Naive B cell (primary cell): ENCODE measurements around the gene HBEGF. TPM values are rescaled to one million over a fixed set of nuclear protein-coding genes. Genes with fewer than 3 reads are reported as not detected.

Source experiments
- ATAC-seq, 2 donors: fragments of 150-1000 bp; cut with Tn5 transposase; 2 replicates each; pipeline ENCODE4 v1.10.0; 2021; ENCODE audit warnings: low read depth in 2 of 2, mild to moderate bottlenecking in 2 of 2, moderate library complexity in 2 of 2
- DNase-seq: peaks from one replicate; pipeline ENCODE4 v3.0.0; 2022
- H3K27ac Mint-ChIP-seq, 6 donors: one replicate each; pipeline ENCODE4 v1.8.0; 2020 to 2022; ENCODE audit warnings: mild to moderate bottlenecking in 6 of 6, mixed read lengths in 6 of 6, moderate library complexity in 5 of 6, inconsistent platforms in 2 of 6
- H3K27me3 Mint-ChIP-seq, 3 donors: one replicate each; pipeline ENCODE4 v1.8.0; 2021 to 2022; ENCODE audit warnings: mixed read lengths in 3 of 3, mild to moderate bottlenecking in 1 of 3
- H3K36me3 Mint-ChIP-seq, 2 donors: one replicate each; pipeline ENCODE4 v1.8.0; 2020 to 2022; ENCODE audit warnings: mixed read lengths in 2 of 2, inconsistent platforms in 1 of 2, mild to moderate bottlenecking in 1 of 2
- H3K4me1 Mint-ChIP-seq, 3 donors: one replicate each; pipeline ENCODE4 v1.8.0; 2020 to 2022; ENCODE audit warnings: mixed read lengths in 3 of 3, inconsistent platforms in 1 of 3, mild to moderate bottlenecking in 1 of 3, moderate library complexity in 1 of 3
- H3K4me3 Mint-ChIP-seq, 8 donors: one replicate each; pipeline ENCODE4 v1.8.0; 2020 to 2022; ENCODE audit warnings: mild to moderate bottlenecking in 8 of 8, mixed read lengths in 8 of 8, moderate library complexity in 8 of 8, inconsistent platforms in 2 of 8
- H3K9me3 Mint-ChIP-seq, 7 donors: one replicate each; pipeline ENCODE4 v1.8.0; 2020 to 2022; ENCODE audit warnings: mixed read lengths in 7 of 7, mild to moderate bottlenecking in 5 of 7, inconsistent platforms in 2 of 7, moderate library complexity in 1 of 7
- polyA plus RNA-seq, 6 donors: library from polyadenylated mRNA; unstranded; fragments of 300-500 nt; fragmentation: Illumina TruSeq; gene quantifications; one replicate each; pipeline ENCODE4 v1.2.3, GENCODE V29; 2021; ENCODE audit warnings: low read depth in 6 of 6

Gene HBEGF
- polyA plus RNA-seq, 6 donors from 2014 or later, result 0.19 TPM; not detected in 5

- ATAC-seq, result no peak
- H3K4me1 Mint-ChIP-seq, result peaks cover 36 to 42% (median 39%) of the 10 kb centered on the region in 3 donors
- H3K27ac Mint-ChIP-seq, result peak overlapping the region in 2 of 6 donors; percentile 15 to 62
Observed at GRCh38 chr5:140340605-140341121, 5.7 kb downstream of the HBEGF start.

GRCh38 chr5:140339636-140340035 lies 6.8 kb downstream of the HBEGF start:
- no peak for ATAC-seq
- no peaks in the 10 kb centered on the region for H3K27me3 Mint-ChIP-seq
- no peak overlapping the region for H3K4me3 Mint-ChIP-seq
- H3K4me1 Mint-ChIP-seq, result peaks cover 35 to 36% (median 36%) of the 10 kb centered on the region in 3 donors
- H3K27ac Mint-ChIP-seq, result no peak overlapping the region
- no peak for DNase-seq
- H3K36me3 Mint-ChIP-seq, result no peaks in the 10 kb centered on the region
- H3K9me3 Mint-ChIP-seq, result peaks cover 0 to 2% (median 0%) of the 10 kb centered on the region in 7 donors

More at GRCh38 chr5:140340605-140341121, 5.7 kb downstream of the HBEGF start:
- no peak for DNase-seq
- Mint-ChIP-seq H3K9me3 (peaks cover 0 to 2% (median 0%) of the 10 kb centered on the region in 7 donors), H3K4me3 (no peak overlapping the region), H3K36me3 (no peaks in the 10 kb centered on the region), H3K27me3 (no peaks in the 10 kb centered on the region)

GRCh38 chr5:140338908-140339307 lies 7.5 kb downstream of the HBEGF start:
- H3K36me3 Mint-ChIP-seq, result no peaks in the 10 kb centered on the region
- peaks cover 29 to 33% (median 30%) of the 10 kb centered on the region in 3 donors for H3K4me1 Mint-ChIP-seq
- DNase-seq (no peak), ATAC-seq (no peak)
- peaks cover 0 to 2% (median 0%) of the 10 kb centered on the region in 7 donors for H3K9me3 Mint-ChIP-seq
- peak overlapping the region in 1 of 6 donors; percentile 44 for H3K27ac Mint-ChIP-seq
- H3K4me3 Mint-ChIP-seq, result no peak overlapping the region
- no peaks in the 10 kb centered on the region for H3K27me3 Mint-ChIP-seq

- DNase-seq (no peak), ATAC-seq (no peak)
- Mint-ChIP-seq H3K36me3 (no peaks in the 10 kb centered on the region), H3K4me3 (no peak overlapping the region), H3K27me3 (no peaks in the 10 kb centered on the region), H3K9me3 (peaks cover 0 to 2% (median 0%) of the 10 kb centered on the region in 7 donors), H3K4me1 (peaks cover 25 to 28% (median 26%) of the 10 kb centered on the region in 3 donors), H3K27ac (peak overlapping the region in 1 of 6 donors; percentile 21)
Observed at GRCh38 chr5:140338336-140338735, 8.1 kb downstream of the HBEGF start.

GRCh38 chr5:140337880-140338279 lies 8.5 kb downstream of the HBEGF start:
- H3K4me3 Mint-ChIP-seq, result no peak overlapping the region
- no peak for ATAC-seq
- DNase-seq, result no peak
- peaks cover 0 to 2% (median 0%) of the 10 kb centered on the region in 7 donors for H3K9me3 Mint-ChIP-seq
- no peaks in the 10 kb centered on the region for H3K27me3 Mint-ChIP-seq
- peaks cover 21 to 23% (median 21%) of the 10 kb centered on the region in 3 donors for H3K4me1 Mint-ChIP-seq
- no peaks in the 10 kb centered on the region for H3K36me3 Mint-ChIP-seq
- no peak overlapping the region for H3K27ac Mint-ChIP-seq

- no peak for DNase-seq
- ATAC-seq, result no peak
- Mint-ChIP-seq H3K9me3 (no peaks in the 10 kb centered on the region), H3K27me3 (no peaks in the 10 kb centered on the region), H3K4me1 (peaks cover 8 to 10% (median 9%) of the 10 kb centered on the region in 3 donors), H3K4me3 (no peak overlapping the region), H3K36me3 (no peaks in the 10 kb centered on the region), H3K27ac (peak overlapping the region in 1 of 6 donors; percentile 22)
Observed at GRCh38 chr5:140336388-140336787, 10.0 kb downstream of the HBEGF start.

GRCh38 chr5:140331638-140332037 lies 14.8 kb downstream of the HBEGF start:
- no peaks in the 10 kb centered on the region for H3K36me3 Mint-ChIP-seq
- H3K4me1 Mint-ChIP-seq, result no peaks in the 10 kb centered on the region
- H3K9me3 Mint-ChIP-seq, result no peaks in the 10 kb centered on the region
- no peak overlapping the region for H3K4me3 Mint-ChIP-seq
- ATAC-seq (no peak), DNase-seq (no peak)
- H3K27me3 Mint-ChIP-seq, result no peaks in the 10 kb centered on the region
- no peak overlapping the region for H3K27ac Mint-ChIP-seq

- DNase-seq, result no peak
- no peak for ATAC-seq
- no peaks in the 10 kb centered on the region for H3K4me1 Mint-ChIP-seq
- no peaks in the 10 kb centered on the region for H3K9me3 Mint-ChIP-seq
- no peak overlapping the region for H3K27ac Mint-ChIP-seq
- no peak overlapping the region for H3K4me3 Mint-ChIP-seq
- no peaks in the 10 kb centered on the region for H3K27me3 Mint-ChIP-seq
- H3K36me3 Mint-ChIP-seq, result no peaks in the 10 kb centered on the region
Observed at GRCh38 chr5:140329739-140330481, 16.5 kb downstream of the HBEGF start.

- Mint-ChIP-seq H3K27me3 (no peaks in the 10 kb centered on the region), H3K27ac (peak overlapping the region in 1 of 6 donors; percentile 32), H3K4me1 (no peaks in the 10 kb centered on the region), H3K9me3 (no peaks in the 10 kb centered on the region), H3K36me3 (no peaks in the 10 kb centered on the region), H3K4me3 (no peak overlapping the region)
- ATAC-seq (no peak), DNase-seq (no peak)
Observed at GRCh38 chr5:140328036-140328764, 18.2 kb downstream of the HBEGF start.

- ATAC-seq, result no peak
- H3K27ac Mint-ChIP-seq, result no peak overlapping the region
- no peaks in the 10 kb centered on the region for H3K9me3 Mint-ChIP-seq
- DNase-seq, result no peak
- H3K27me3 Mint-ChIP-seq, result no peaks in the 10 kb centered on the region
- H3K36me3 Mint-ChIP-seq, result no peaks in the 10 kb centered on the region
- H3K4me1 Mint-ChIP-seq, result no peaks in the 10 kb centered on the region
- H3K4me3 Mint-ChIP-seq, result no peak overlapping the region
Observed at GRCh38 chr5:140327589-140327988, 18.8 kb downstream of the HBEGF start.

- H3K27me3 Mint-ChIP-seq, result peaks cover 0 to 4% (median 0%) of the 10 kb centered on the region in 3 donors
- ATAC-seq, result no peak
- peaks cover 0 to 3% (median 0%) of the 10 kb centered on the region in 3 donors for H3K4me1 Mint-ChIP-seq
- peaks cover 0 to 3% (median 0%) of the 10 kb centered on the region in 7 donors for H3K9me3 Mint-ChIP-seq
- no peak for DNase-seq
- no peak overlapping the region for H3K4me3 Mint-ChIP-seq
- peak overlapping the region in 1 of 6 donors; percentile 58 for H3K27ac Mint-ChIP-seq
- H3K36me3 Mint-ChIP-seq, result no peaks in the 10 kb centered on the region
Observed at GRCh38 chr5:140325486-140325885, 20.9 kb downstream of the HBEGF start.

GRCh38 chr5:140324617-140325241 lies 21.7 kb downstream of the HBEGF start:
- Mint-ChIP-seq H3K27me3 (peaks cover 0 to 4% (median 0%) of the 10 kb centered on the region in 3 donors), H3K9me3 (peaks cover 0 to 3% (median 0%) of the 10 kb centered on the region in 7 donors), H3K27ac (no peak overlapping the region), H3K4me3 (no peak overlapping the region), H3K36me3 (no peaks in the 10 kb centered on the region), H3K4me1 (peaks cover 0 to 3% (median 0%) of the 10 kb centered on the region in 3 donors)
- DNase-seq (no peak), ATAC-seq (no peak)

- ATAC-seq, result no peak
- peak overlapping the region in 2 of 6 donors; percentile 38 to 39 for H3K27ac Mint-ChIP-seq
- H3K4me3 Mint-ChIP-seq, result no peak overlapping the region
- DNase-seq, result no peak
- H3K36me3 Mint-ChIP-seq, result no peaks in the 10 kb centered on the region
- H3K9me3 Mint-ChIP-seq, result peaks cover 0 to 3% (median 0%) of the 10 kb centered on the region in 7 donors
- peaks cover 0 to 4% (median 0%) of the 10 kb centered on the region in 3 donors for H3K27me3 Mint-ChIP-seq
- H3K4me1 Mint-ChIP-seq, result peaks cover 0 to 3% (median 0%) of the 10 kb centered on the region in 3 donors
Observed at GRCh38 chr5:140324041-140324600, 22.3 kb downstream of the HBEGF start.
